Mesenchymal stem cell (in vitro differentiated cells and primary cell): ENCODE measurements around the gene SFTPB.
"Not testable (repeated sequence)": the region's sequence is repeated elsewhere in the genome, so short reads cannot be mapped to it uniquely, and the experiment has no call there.

Source experiments
- DNase-seq: peaks from one replicate; pipeline ENCODE4 v3.0.0-alpha.2; 2013
- H2AFZ ChIP-seq: one replicate; pipeline ENCODE4 v1.6.1; 2013; ENCODE audit warnings: low read depth, mild to moderate bottlenecking, control low read depth, inconsistent platforms, low read length, moderate library complexity
- H2AK5ac ChIP-seq: 2 replicates; pipeline ENCODE4 v1.6.1; 2013; ENCODE audit warnings: low read length, moderate library complexity, mild to moderate bottlenecking, inconsistent platforms; ENCODE audit not compliant: severe bottlenecking
- H2BK120ac ChIP-seq: one replicate; pipeline ENCODE4 v1.6.1; 2013; ENCODE audit warnings: low read depth, mild to moderate bottlenecking, inconsistent platforms, low read length, moderate library complexity
- H2BK12ac ChIP-seq, 2 experiments: one replicate each; pipeline ENCODE4 v1.6.1; 2013; ENCODE audit warnings: inconsistent platforms in 2 of 2, low read length in 2 of 2, mild to moderate bottlenecking in 2 of 2, moderate library complexity in 2 of 2, control low read depth in 1 of 2
- H2BK15ac ChIP-seq: one replicate; pipeline ENCODE4 v1.6.1; 2013; ENCODE audit warnings: mild to moderate bottlenecking, low read depth, inconsistent platforms; ENCODE audit not compliant: poor library complexity, severe bottlenecking
- H2BK5ac ChIP-seq: 2 replicates; pipeline ENCODE4 v1.6.1; 2013; ENCODE audit warnings: low read depth, mild to moderate bottlenecking, low read length, control low read depth, inconsistent platforms; ENCODE audit not compliant: poor library complexity, severe bottlenecking
- H3K14ac ChIP-seq, 2 experiments: one replicate each; pipeline ENCODE4 v1.6.1; 2013; ENCODE audit warnings: inconsistent platforms in 2 of 2, low read length in 2 of 2, control low read depth in 1 of 2, mild to moderate bottlenecking in 1 of 2, moderate library complexity in 1 of 2
- H3K18ac ChIP-seq, 2 experiments: one replicate each; pipeline ENCODE4 v1.6.1; 2013; ENCODE audit warnings: inconsistent platforms in 2 of 2, low read length in 2 of 2, control low read depth in 1 of 2, low read depth in 1 of 2, mild to moderate bottlenecking in 1 of 2
- H3K23ac ChIP-seq, 2 experiments: one replicate each; pipeline ENCODE4 v1.6.1; 2013; ENCODE audit warnings: inconsistent platforms in 2 of 2, low read length in 2 of 2, mild to moderate bottlenecking in 2 of 2, moderate library complexity in 2 of 2, control low read depth in 1 of 2
- H3K27ac ChIP-seq: 2 replicates; pipeline ENCODE4 v1.5.1; 2013; ENCODE audit warnings: mild to moderate bottlenecking, moderate library complexity, low read length, control low read depth, inconsistent platforms; ENCODE audit not compliant: poor library complexity, severe bottlenecking
- H3K27me3 ChIP-seq, 2 experiments: 2 replicates each; pipeline versions ENCODE4 v1.6.1 to v1.7.0; 2013; ENCODE audit warnings: low read length in 2 of 2, mild to moderate bottlenecking in 2 of 2, moderate library complexity in 2 of 2, control low read depth in 1 of 2, inconsistent platforms in 1 of 2; ENCODE audit not compliant: control insufficient read depth in 1 of 2, insufficient read depth in 1 of 2
- H3K36me3 ChIP-seq, 2 experiments: 2 replicates each; pipeline versions ENCODE4 v1.6.1 to v1.7.0; 2013; ENCODE audit warnings: low read length in 2 of 2, control low read depth in 1 of 2, inconsistent platforms in 1 of 2, low read depth in 1 of 2, mild to moderate bottlenecking in 1 of 2; ENCODE audit not compliant: insufficient read depth in 2 of 2, control insufficient read depth in 1 of 2
- H3K4ac ChIP-seq, 2 experiments: one replicate each; pipeline ENCODE4 v1.6.1; 2013; ENCODE audit warnings: inconsistent platforms in 2 of 2, low read length in 2 of 2, mild to moderate bottlenecking in 2 of 2, moderate library complexity in 2 of 2, control low read depth in 1 of 2, low read depth in 1 of 2
- H3K4me1 ChIP-seq: 2 replicates; pipeline ENCODE4 v1.6.1; 2013; ENCODE audit warnings: low read depth, low read length, control low read depth; ENCODE audit not compliant: control insufficient read depth, insufficient read depth
- H3K4me2 ChIP-seq: 2 replicates; pipeline ENCODE4 v1.6.1; 2013; ENCODE audit warnings: low read length, mild to moderate bottlenecking, inconsistent platforms; ENCODE audit not compliant: poor library complexity, severe bottlenecking
- H3K4me3 ChIP-seq, 2 experiments: 2 replicates each; pipeline versions ENCODE4 v1.5.1 to v1.7.0; 2013; ENCODE audit warnings: low read length in 2 of 2, mild to moderate bottlenecking in 2 of 2, control low read depth in 1 of 2, low read depth in 1 of 2; ENCODE audit not compliant: insufficient read depth in 1 of 2
- H3K79me1 ChIP-seq: replicated peaks from 2 replicates; pipeline ENCODE4 v1.6.1; 2013; ENCODE audit warnings: mild to moderate bottlenecking, control low read depth, low read length, inconsistent platforms; ENCODE audit not compliant: poor library complexity, severe bottlenecking
- H3K9ac ChIP-seq: 2 replicates; pipeline ENCODE4 v1.7.0; 2013; ENCODE audit warnings: mild to moderate bottlenecking, low read length, moderate library complexity
- H3K9me3 ChIP-seq: 2 replicates; pipeline ENCODE4 v1.7.0; 2013; ENCODE audit warnings: mild to moderate bottlenecking, low read length; ENCODE audit not compliant: control insufficient read depth
- H4K8ac ChIP-seq: one replicate; pipeline ENCODE4 v1.6.1; 2013; ENCODE audit warnings: inconsistent platforms, mild to moderate bottlenecking, low read length, moderate library complexity
- H4K91ac ChIP-seq: one replicate; pipeline ENCODE4 v1.6.1; 2013; ENCODE audit warnings: mild to moderate bottlenecking, low read length, inconsistent platforms
- WGBS: methylation state at CpG from one replicate; pipeline ENCODE4 v1.1.7; 2013; ENCODE audit warnings: mixed read lengths; 5-methylcytosine and 5-hydroxymethylcytosine counted together

The SFTPB gene

GRCh38 chr2:85670416-85670815, 2.4 kb upstream of the SFTPB start:
- H3K18ac ChIP-seq, H2AK5ac ChIP-seq, H4K91ac ChIP-seq, H3K79me1 ChIP-seq, H4K8ac ChIP-seq, H3K4me1 ChIP-seq, DNase-seq, H2BK12ac ChIP-seq, H2BK120ac ChIP-seq, H3K27ac ChIP-seq, H2AFZ ChIP-seq, H3K4me2 ChIP-seq, H3K4me3 ChIP-seq, H2BK15ac ChIP-seq, H3K23ac ChIP-seq, H3K4ac ChIP-seq, H3K9me3 ChIP-seq, H3K36me3 ChIP-seq, H3K9ac ChIP-seq, H3K14ac ChIP-seq, H2BK5ac ChIP-seq, H3K27me3 ChIP-seq: not testable (repeated sequence)
- 87% methylated on average over 12 of the region's 13 CpGs for WGBS

DNA sequence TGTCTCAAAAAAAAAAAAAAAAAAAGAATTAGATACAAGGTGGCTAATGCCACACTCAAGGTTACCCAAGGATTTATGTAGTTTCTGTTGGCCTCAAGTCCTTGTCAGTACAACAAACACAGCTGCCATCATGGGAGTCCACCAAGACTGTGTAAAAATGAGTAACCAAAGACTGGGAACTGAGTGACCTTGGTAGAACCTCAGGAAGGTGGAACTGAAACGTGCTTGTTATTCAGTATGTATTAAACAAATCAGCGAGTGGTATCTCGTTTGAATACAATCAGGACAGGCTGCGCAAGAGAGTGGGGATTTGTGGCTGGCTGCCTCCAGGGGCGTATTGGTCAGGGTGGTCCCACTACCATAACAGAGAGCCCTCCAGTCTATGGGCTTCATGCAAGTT, 1.6 kb upstream of the SFTPB start:
- no peak overlapping the region for H3K23ac ChIP-seq
- no peak overlapping the region for H2BK12ac ChIP-seq
- no peak overlapping the region for H3K27ac ChIP-seq
- H3K36me3 ChIP-seq: no peaks in the 10 kb centered on the region
- no peak overlapping the region for H3K9ac ChIP-seq
- no peaks in the 10 kb centered on the region for H3K4me1 ChIP-seq
- H3K18ac ChIP-seq: no peak overlapping the region
- H2AFZ ChIP-seq: no peak overlapping the region
- H3K9me3 ChIP-seq: no peaks in the 10 kb centered on the region
- no peak overlapping the region for H2BK5ac ChIP-seq
- DNase-seq: no peak
- no peak overlapping the region for H3K4me2 ChIP-seq
- no peak overlapping the region for H3K14ac ChIP-seq
- H2BK120ac ChIP-seq: no peak overlapping the region
- no peaks in the 10 kb centered on the region for H3K79me1 ChIP-seq
- 90% methylated on average over 5 of the region's 5 CpGs for WGBS
- H4K91ac ChIP-seq: no peak overlapping the region
- H3K27me3 ChIP-seq: peaks cover 0 to 3% of the 10 kb centered on the region in 2 experiments
- H2AK5ac ChIP-seq: no peak overlapping the region
- H4K8ac ChIP-seq: no peak overlapping the region
- H3K4ac ChIP-seq: no peak overlapping the region
- H3K4me3 ChIP-seq: no peak overlapping the region
- H2BK15ac ChIP-seq: no peak overlapping the region

- H3K36me3 ChIP-seq: no peaks in the 10 kb centered on the region
- H3K79me1 ChIP-seq: no peaks in the 10 kb centered on the region
- peaks cover 2% of the 10 kb centered on the region for H3K4me1 ChIP-seq
- H2AK5ac ChIP-seq: no peak overlapping the region
- no peak overlapping the region for H3K14ac ChIP-seq
- H3K27ac ChIP-seq: no peak overlapping the region
- no peak overlapping the region for H3K9ac ChIP-seq
- H4K91ac ChIP-seq: no peak overlapping the region
- no peak overlapping the region for H2AFZ ChIP-seq
- H3K9me3 ChIP-seq: no peaks in the 10 kb centered on the region
- no peak overlapping the region for H3K18ac ChIP-seq
- WGBS: 72% methylated on average over 3 of the region's 3 CpGs
- no peak overlapping the region for H4K8ac ChIP-seq
- H2BK120ac ChIP-seq: no peak overlapping the region
- no peak overlapping the region for H2BK15ac ChIP-seq
- H3K4me2 ChIP-seq: no peak overlapping the region
- peaks cover 0 to 3% of the 10 kb centered on the region in 2 experiments for H3K27me3 ChIP-seq
- H3K4me3 ChIP-seq: no peak overlapping the region
- no peak overlapping the region for H2BK5ac ChIP-seq
- no peak overlapping the region for H3K4ac ChIP-seq
- H3K23ac ChIP-seq: no peak overlapping the region
- no peak overlapping the region for H2BK12ac ChIP-seq
- DNase-seq: no peak
These were observed 801 bp upstream of the SFTPB start for GRCh38 chr2:85668857-85669142.

- 83% methylated on average over 3 of the region's 3 CpGs for WGBS
- Histone ChIP-seq H2BK120ac (no peak overlapping the region), H4K91ac (no peak overlapping the region), H3K23ac (no peak overlapping the region), H2AK5ac (no peak overlapping the region), H2AFZ (no peak overlapping the region), H3K36me3 (no peaks in the 10 kb centered on the region), H3K4me1 (peaks cover 11% of the 10 kb centered on the region), H3K79me1 (no peaks in the 10 kb centered on the region), H3K18ac (no peak overlapping the region), H3K27me3 (peaks cover 0 to 3% of the 10 kb centered on the region in 2 experiments), H3K4ac (no peak overlapping the region), H3K14ac (no peak overlapping the region), H2BK5ac (no peak overlapping the region), H3K4me2 (no peak overlapping the region), H3K9me3 (no peaks in the 10 kb centered on the region), H3K9ac (no peak overlapping the region), H2BK15ac (no peak overlapping the region), H4K8ac (no peak overlapping the region), H3K4me3 (no peak overlapping the region), H2BK12ac (no peak overlapping the region), H3K27ac (no peak overlapping the region)
- DNase-seq: no peak
These were observed 414 bp downstream of the SFTPB start for GRCh38 chr2:85667561-85668008.
